Endothelial cell of umbilical vein (primary cell): ENCODE data around the gene USP25. TPM values are rescaled to one million over a fixed set of nuclear protein-coding genes. Genes with fewer than 3 reads are reported as not detected.

ENCODE experiments used
- BruUV-seq: library from RNA; stranded (reverse); fragments of 400-500 nt; replicated peaks from 2 replicates; lab custom pipeline; 2021; lab: Mats Ljungman, UMichigan
- CTCF ChIA-PET: fragments of 300-600, 350-600 bp; sonication (Branson Sonifier 250); formaldehyde crosslinking; loops from one replicate; lab custom pipeline; 2021; ENCODE audit warnings: antibody characterized with exemption, inconsistent platforms; lab: Charles Lee
- POLR2A ChIA-PET: fragments of 300-600, 350-600 bp; sonication (Branson Sonifier 250); formaldehyde crosslinking; loops from one replicate; lab custom pipeline; 2021; ENCODE audit warnings: antibody characterized with exemption, inconsistent platforms; lab: Charles Lee
- DNase-seq: peaks from one replicate; pipeline ENCODE4 v3.0.0-alpha.2; 2011; ENCODE audit warnings: low read depth, low spot score
- FAIRE-seq: peaks from 2 replicates; lab custom pipeline; 2011; peaks lifted over from hg19 to GRCh38; lab: Jason Lieb, UNC
- H2AFZ ChIP-seq: 2 replicates; pipeline ENCODE4 v1.6.0; 2012; ENCODE audit warnings: low read depth, low read length, control low read depth, inconsistent platforms
- H3K27ac ChIP-seq: 2 replicates; pipeline ENCODE4 v1.5.1; 2011; ENCODE audit warnings: low read depth, mild to moderate bottlenecking, control low read depth, low read length, moderate library complexity; ENCODE audit not compliant: insufficient read depth
- H3K27me3 ChIP-seq, 2 experiments: 2 replicates each; pipeline versions ENCODE4 v1.6.0 to v1.6.1; 2011; ENCODE audit warnings: low read length in 2 of 2, mixed read lengths in 1 of 2; ENCODE audit not compliant: control insufficient read depth in 2 of 2, insufficient read depth in 2 of 2
- H3K36me3 ChIP-seq, 2 experiments: 2 replicates in 1 of 2; 3 replicates in 1 of 2; pipeline ENCODE4 v1.5.1; 2011; ENCODE audit warnings: low read length in 2 of 2, mild to moderate bottlenecking in 1 of 2, moderate library complexity in 1 of 2; ENCODE audit not compliant: control insufficient read depth in 2 of 2, insufficient read depth in 2 of 2; ENCODE audit errors: extremely low read depth in 1 of 2
- H3K4me1 ChIP-seq: 3 replicates; pipeline ENCODE4 v1.5.1; 2011; ENCODE audit warnings: mild to moderate bottlenecking, low read length; ENCODE audit not compliant: control insufficient read depth, insufficient read depth; ENCODE audit errors: extremely low read depth
- H3K4me2 ChIP-seq: 2 replicates; pipeline ENCODE4 v1.6.1; 2011; ENCODE audit warnings: low read length, control low read depth, mixed read lengths; ENCODE audit not compliant: insufficient read depth
- H3K4me3 ChIP-seq, 3 experiments: fragments of 200-600 bp in 1 of 3; sonication (generic), shearing (Covaris generic) in 1 of 3; replicated peaks in 1 of 3; 2 replicates each; pipeline ENCODE4 v1.5.1; 2011 to 2016; ENCODE audit warnings: control low read depth in 3 of 3, low read length in 3 of 3, mild to moderate bottlenecking in 2 of 3, inconsistent platforms in 1 of 3, low read depth in 1 of 3, moderate library complexity in 1 of 3; ENCODE audit not compliant: insufficient read depth in 1 of 3
- H3K79me2 ChIP-seq: 2 replicates; pipeline ENCODE4 v1.6.0; 2012; ENCODE audit warnings: low read length, inconsistent platforms; ENCODE audit not compliant: control insufficient read depth, insufficient read depth
- H3K9ac ChIP-seq: replicated peaks from 2 replicates; pipeline ENCODE3; 2011; ENCODE audit warnings: low read length, control low read depth; ENCODE audit not compliant: insufficient read depth; ENCODE audit errors: extremely low read depth
- H3K9me1 ChIP-seq: replicated peaks from 3 replicates; pipeline ENCODE4 v1.6.0; 2011; ENCODE audit warnings: mild to moderate bottlenecking, low read length; ENCODE audit not compliant: control insufficient read depth, insufficient read depth; ENCODE audit errors: extremely low read depth
- H3K9me3 ChIP-seq: replicated peaks from 2 replicates; pipeline ENCODE4 v1.5.1; 2012; ENCODE audit warnings: low read length, inconsistent platforms; ENCODE audit not compliant: control insufficient read depth, insufficient read depth
- H4K20me1 ChIP-seq: replicated peaks from 2 replicates; pipeline ENCODE3; 2011; ENCODE audit warnings: mild to moderate bottlenecking, low read length; ENCODE audit not compliant: control insufficient read depth, insufficient read depth; ENCODE audit errors: extremely low read depth
- EZH2 ChIP-seq: IDR thresholded peaks from 2 replicates; pipeline ENCODE4 v1.6.1; 2012; ENCODE audit warnings: borderline replicate concordance, low read depth, mild to moderate bottlenecking, moderate library complexity, low read length, inconsistent platforms; ENCODE audit not compliant: severe bottlenecking
- FOS ChIP-seq: IDR thresholded peaks from 2 replicates; pipeline ENCODE4 v1.6.1; 2011; ENCODE audit warnings: mild to moderate bottlenecking, low read length, moderate library complexity, borderline replicate concordance; ENCODE audit not compliant: insufficient read depth
- GATA2 ChIP-seq: IDR thresholded peaks from 2 replicates; pipeline ENCODE4 v1.7.0; 2011; ENCODE audit warnings: low read depth, mild to moderate bottlenecking, moderate library complexity, mixed read lengths, low read length; ENCODE audit not compliant: insufficient read length, insufficient read depth
- JUN ChIP-seq: IDR thresholded peaks from 2 replicates; pipeline ENCODE4 v1.6.1; 2011; ENCODE audit warnings: borderline replicate concordance, low read depth; ENCODE audit not compliant: insufficient read length, insufficient read depth
- MYC ChIP-seq: IDR thresholded peaks from one replicate; pipeline ENCODE4 v1.6.1; 2011; ENCODE audit warnings: mild to moderate bottlenecking, low read depth, low read length
- POLR2A ChIP-seq: IDR thresholded peaks from 2 replicates; pipeline ENCODE4 v1.6.1; 2012; ENCODE audit warnings: low read depth, mild to moderate bottlenecking, control low read depth, low read length
- POLR2AphosphoS5 ChIP-seq: IDR thresholded peaks from 2 replicates; pipeline ENCODE4 v1.6.1; 2012; ENCODE audit warnings: low read depth, mild to moderate bottlenecking, control low read depth, low read length, moderate library complexity; ENCODE audit not compliant: insufficient read depth
- dilution Hi-C: fragments of 300-500 bp; cut with MboI; formaldehyde crosslinking; loops from one replicate; pipeline ENCODE4 v1.15.0; 2019; ENCODE audit warnings: low sequenced_read_pairs; ENCODE audit not compliant: extremely low pct_ligation_motif_present
- intact Hi-C: fragments of 100-400 bp; cut with micrococcal nuclease; formaldehyde crosslinking; loops from one replicate; pipeline ENCODE4 v1.10.0; 2022
- polyA plus RNA-seq, 4 experiments: library from polyadenylated mRNA; depleted of rRNA in 3 of 4; stranded (reverse) in 3 of 4; unstranded in 1 of 4; fragments of >200 nt; gene quantifications; 2 replicates each; pipeline versions ENCODE4 v1.2.1 to v1.2.3, GENCODE V29; 2011 to 2012; ENCODE audit warnings: missing spikeins in 1 of 4
- total RNA-seq: library from RNA; stranded (reverse); gene quantifications from 2 replicates; pipeline ENCODE4 v1.2.3, GENCODE V29; 2021
- TF ChIP-seq, protein P1 (sequence below): IDR thresholded peaks from 2 replicates; pipeline ENCODE4 v1.6.1; 2011; ENCODE audit not compliant: insufficient read depth, insufficient read length
- TF ChIP-seq, protein P2 (sequence below), 2 donors: IDR thresholded peaks; 1 replicate in 1 of 2; 2 replicates in 1 of 2; pipeline ENCODE4 v1.5.1; 2011; ENCODE audit warnings: low read length in 2 of 2, mild to moderate bottlenecking in 2 of 2, moderate library complexity in 2 of 2, control low read depth in 1 of 2, inconsistent platforms in 1 of 2, low read depth in 1 of 2; ENCODE audit not compliant: insufficient read depth in 1 of 2; ENCODE audit errors: extremely low read depth in 1 of 2

Gene USP25
- total and polyA plus RNA-seq, 2 donors (not counting 3 experiments of a cell fraction or from before 2014, with no cell fraction given), result 14.4 to 67.5 TPM

DNA sequence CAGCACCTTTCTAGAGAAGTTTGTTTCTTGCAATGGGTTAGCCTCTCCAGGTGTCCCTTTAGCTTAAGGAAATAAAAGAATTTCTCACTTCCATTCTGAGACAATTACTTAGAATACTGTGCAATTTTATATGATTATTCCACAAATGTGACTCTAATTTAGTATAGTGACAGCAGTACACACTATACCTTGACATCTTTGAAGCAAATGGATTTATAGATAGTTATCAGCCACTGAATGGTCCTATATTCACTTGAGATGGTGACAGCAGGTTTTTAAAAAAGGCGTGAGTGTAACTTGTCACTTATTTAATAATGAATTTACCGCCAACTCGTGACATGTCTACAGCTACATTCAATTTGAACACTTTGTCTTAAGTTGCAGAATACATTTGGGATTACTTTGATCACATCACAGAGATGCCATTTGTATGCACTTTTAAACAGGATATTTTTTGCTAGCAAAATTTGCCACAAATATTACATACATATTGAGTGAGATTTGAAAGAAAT is 71.6 kb downstream of the USP25 start:
- Histone ChIP-seq H3K9me3 (no peaks in the 10 kb centered on the region), H3K27ac (no peak overlapping the region), H3K36me3 (peaks cover 0 to 3% of the 10 kb centered on the region in 2 experiments), H3K9ac (no peak overlapping the region), H3K27me3 (no peaks in the 10 kb centered on the region), H3K4me3 (no peak overlapping the region), H3K4me2 (no peak overlapping the region), H2AFZ (no peak overlapping the region), H3K79me2 (peaks cover 44% of the 10 kb centered on the region), H3K9me1 (no peaks in the 10 kb centered on the region), H4K20me1 (peaks cover 4% of the 10 kb centered on the region), H3K4me1 (peaks cover 4% of the 10 kb centered on the region)
- TF ChIP-seq POLR2AphosphoS5 (no peak), JUN (no peak), EZH2 (no peak), GATA2 (no peak), POLR2A (no peak), MYC (no peak), FOS (no peak)
- TF ChIP-seq, protein P1, sequence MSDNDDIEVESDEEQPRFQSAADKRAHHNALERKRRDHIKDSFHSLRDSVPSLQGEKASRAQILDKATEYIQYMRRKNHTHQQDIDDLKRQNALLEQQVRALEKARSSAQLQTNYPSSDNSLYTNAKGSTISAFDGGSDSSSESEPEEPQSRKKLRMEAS, result no peak
- TF ChIP-seq, protein P2, sequence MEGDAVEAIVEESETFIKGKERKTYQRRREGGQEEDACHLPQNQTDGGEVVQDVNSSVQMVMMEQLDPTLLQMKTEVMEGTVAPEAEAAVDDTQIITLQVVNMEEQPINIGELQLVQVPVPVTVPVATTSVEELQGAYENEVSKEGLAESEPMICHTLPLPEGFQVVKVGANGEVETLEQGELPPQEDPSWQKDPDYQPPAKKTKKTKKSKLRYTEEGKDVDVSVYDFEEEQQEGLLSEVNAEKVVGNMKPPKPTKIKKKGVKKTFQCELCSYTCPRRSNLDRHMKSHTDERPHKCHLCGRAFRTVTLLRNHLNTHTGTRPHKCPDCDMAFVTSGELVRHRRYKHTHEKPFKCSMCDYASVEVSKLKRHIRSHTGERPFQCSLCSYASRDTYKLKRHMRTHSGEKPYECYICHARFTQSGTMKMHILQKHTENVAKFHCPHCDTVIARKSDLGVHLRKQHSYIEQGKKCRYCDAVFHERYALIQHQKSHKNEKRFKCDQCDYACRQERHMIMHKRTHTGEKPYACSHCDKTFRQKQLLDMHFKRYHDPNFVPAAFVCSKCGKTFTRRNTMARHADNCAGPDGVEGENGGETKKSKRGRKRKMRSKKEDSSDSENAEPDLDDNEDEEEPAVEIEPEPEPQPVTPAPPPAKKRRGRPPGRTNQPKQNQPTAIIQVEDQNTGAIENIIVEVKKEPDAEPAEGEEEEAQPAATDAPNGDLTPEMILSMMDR (IDR thresholded peaks at IDR 0.05; ENCODE audit: extremely low read depth in 1 of 2, insufficient read depth in 1 of 2, low read depth in 1 of 2, low read length in 2 of 2), result no peak
- intact Hi-C loops, result no loop called here
- ChIA-PET POLR2A (no interaction called here), CTCF (interaction anchor here (0.9 kb wide), 1 partner anchor 9 kb away, joined by 3 read pairs; no protein-coding TSS in a partner anchor)
- dilution Hi-C loops, result no loop called here
- BruUV-seq, result no TSS peak
- DNase-seq (no peak), FAIRE-seq (no peak)
